Stimulated activated CD8-positive, alpha-beta memory T cell treated with anti-CD3 and anti-CD28 coated beads, Interleukin-7, amount 100 ng/mL, for 48 hours (primary cell): ENCODE data around the gene CFAP73.

Experiments
- DNase-seq, 2 donors: peaks; one replicate each; pipeline ENCODE4 v3.0.0-alpha.2; 2020; ENCODE audit warnings: low read depth in 1 of 2; ENCODE audit errors: extremely low read depth in 1 of 2

CFAP73 gene

GRCh38 chr12:113207613-113208040 is 58.1 kb downstream of the CFAP73 start:
- DNase-seq = no peak

GRCh38 chr12:113208041-113208934 is 58.8 kb downstream of the CFAP73 start:
- DNase-seq = peak; percentile 58 to 71
